Colonic mucosa (tissue), 4 donors: ENCODE results near the gene NRDC. TPM values are rescaled to one million over a fixed set of nuclear protein-coding genes. Genes with fewer than 3 reads are reported as not detected.

ENCODE experiments used
- DNase-seq: peaks from one replicate; pipeline ENCODE4 v3.0.0-alpha.2; 2020
- H3K27ac ChIP-seq: fragments of 200-600 bp; one replicate; pipeline ENCODE4 v1.8.0; 2021
- H3K27me3 ChIP-seq: fragments of 200-600 bp; one replicate; pipeline ENCODE4 v1.8.0; 2021
- H3K36me3 ChIP-seq: fragments of 200-600 bp; one replicate; pipeline ENCODE4 v1.8.0; 2021
- H3K4me1 ChIP-seq: fragments of 200-600 bp; one replicate; pipeline ENCODE4 v1.8.0; 2021; ENCODE audit warnings: mild to moderate bottlenecking
- H3K4me3 ChIP-seq: fragments of 200-600 bp; one replicate; pipeline ENCODE4 v1.8.0; 2021
- H3K9ac ChIP-seq, 2 donors: one replicate each; pipeline ENCODE4 v1.7.0; 2013; ENCODE audit warnings: control low read depth in 2 of 2, low read depth in 2 of 2, low read length in 2 of 2
- H3K9me3 ChIP-seq: fragments of 200-600 bp; one replicate; pipeline ENCODE4 v1.8.0; 2021
- intact Hi-C: fragments of 100-400 bp; cut with DNase I; formaldehyde crosslinking; loops from one replicate; pipeline ENCODE4 v1.14.1; 2022
- total RNA-seq, 2 donors: library from RNA; stranded (reverse); fragmentation: NEBNext Ultra II Directional in 1 of 2; extraction: Animal tissue kit (Norgen Biotek cat#: 25700) in 1 of 2; gene quantifications; one replicate each; pipeline ENCODE4 v1.2.1, GENCODE V29; 2021
- TF ChIP-seq, protein P1 (sequence below): fragments of 200-600 bp; IDR thresholded peaks from one replicate; pipeline ENCODE4 v1.8.0; 2022; ENCODE audit warnings: antibody characterized with exemption, mild to moderate bottlenecking
- donor health status: healthy.
- donor health status: DM: no; HTN: no; CAD: no.
- donor health status: DM: no; HTN: no; CAD: no.

Gene NRDC
- total RNA-seq, 2 donors from 2014 or later = 89.0 to 108 TPM

DNA sequence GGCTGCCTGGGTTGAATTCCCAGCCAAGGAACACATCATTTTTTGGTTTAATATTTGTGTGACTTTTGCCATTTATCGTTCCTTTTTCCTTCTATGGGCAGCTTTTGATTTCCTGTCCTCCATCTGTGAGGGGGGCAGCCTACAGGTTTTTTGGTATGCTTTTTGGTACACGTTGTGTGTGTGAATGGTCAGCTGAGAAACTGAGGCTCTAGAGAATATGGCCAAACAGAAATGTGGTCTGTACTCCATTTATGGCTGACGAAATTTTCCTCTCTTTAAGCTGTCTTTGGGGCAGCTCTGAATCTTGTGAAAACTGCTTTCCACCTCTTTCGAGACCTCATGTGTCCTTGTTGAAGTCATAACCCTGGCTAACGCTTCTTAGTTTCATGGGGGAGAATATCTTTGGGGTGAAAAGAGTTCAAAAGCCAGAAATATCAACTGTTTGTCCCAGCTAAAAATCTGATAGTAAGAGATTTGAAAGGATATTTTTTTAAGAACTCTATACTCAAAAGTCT, 26.6 kb downstream of the NRDC start:
- H3K36me3 ChIP-seq = no peaks in the 10 kb centered on the region
- no peak overlapping the region for H3K4me3 ChIP-seq
- DNase-seq = no peak
- intact Hi-C loops = no loop called here
- no peak overlapping the region for H3K27ac ChIP-seq
- H3K27me3 ChIP-seq = no peaks in the 10 kb centered on the region
- no peaks in the 10 kb centered on the region for H3K9me3 ChIP-seq
- no peak overlapping the region for H3K9ac ChIP-seq
- H3K4me1 ChIP-seq = no peaks in the 10 kb centered on the region
- TF ChIP-seq, protein P1, sequence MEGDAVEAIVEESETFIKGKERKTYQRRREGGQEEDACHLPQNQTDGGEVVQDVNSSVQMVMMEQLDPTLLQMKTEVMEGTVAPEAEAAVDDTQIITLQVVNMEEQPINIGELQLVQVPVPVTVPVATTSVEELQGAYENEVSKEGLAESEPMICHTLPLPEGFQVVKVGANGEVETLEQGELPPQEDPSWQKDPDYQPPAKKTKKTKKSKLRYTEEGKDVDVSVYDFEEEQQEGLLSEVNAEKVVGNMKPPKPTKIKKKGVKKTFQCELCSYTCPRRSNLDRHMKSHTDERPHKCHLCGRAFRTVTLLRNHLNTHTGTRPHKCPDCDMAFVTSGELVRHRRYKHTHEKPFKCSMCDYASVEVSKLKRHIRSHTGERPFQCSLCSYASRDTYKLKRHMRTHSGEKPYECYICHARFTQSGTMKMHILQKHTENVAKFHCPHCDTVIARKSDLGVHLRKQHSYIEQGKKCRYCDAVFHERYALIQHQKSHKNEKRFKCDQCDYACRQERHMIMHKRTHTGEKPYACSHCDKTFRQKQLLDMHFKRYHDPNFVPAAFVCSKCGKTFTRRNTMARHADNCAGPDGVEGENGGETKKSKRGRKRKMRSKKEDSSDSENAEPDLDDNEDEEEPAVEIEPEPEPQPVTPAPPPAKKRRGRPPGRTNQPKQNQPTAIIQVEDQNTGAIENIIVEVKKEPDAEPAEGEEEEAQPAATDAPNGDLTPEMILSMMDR = no peak

DNA sequence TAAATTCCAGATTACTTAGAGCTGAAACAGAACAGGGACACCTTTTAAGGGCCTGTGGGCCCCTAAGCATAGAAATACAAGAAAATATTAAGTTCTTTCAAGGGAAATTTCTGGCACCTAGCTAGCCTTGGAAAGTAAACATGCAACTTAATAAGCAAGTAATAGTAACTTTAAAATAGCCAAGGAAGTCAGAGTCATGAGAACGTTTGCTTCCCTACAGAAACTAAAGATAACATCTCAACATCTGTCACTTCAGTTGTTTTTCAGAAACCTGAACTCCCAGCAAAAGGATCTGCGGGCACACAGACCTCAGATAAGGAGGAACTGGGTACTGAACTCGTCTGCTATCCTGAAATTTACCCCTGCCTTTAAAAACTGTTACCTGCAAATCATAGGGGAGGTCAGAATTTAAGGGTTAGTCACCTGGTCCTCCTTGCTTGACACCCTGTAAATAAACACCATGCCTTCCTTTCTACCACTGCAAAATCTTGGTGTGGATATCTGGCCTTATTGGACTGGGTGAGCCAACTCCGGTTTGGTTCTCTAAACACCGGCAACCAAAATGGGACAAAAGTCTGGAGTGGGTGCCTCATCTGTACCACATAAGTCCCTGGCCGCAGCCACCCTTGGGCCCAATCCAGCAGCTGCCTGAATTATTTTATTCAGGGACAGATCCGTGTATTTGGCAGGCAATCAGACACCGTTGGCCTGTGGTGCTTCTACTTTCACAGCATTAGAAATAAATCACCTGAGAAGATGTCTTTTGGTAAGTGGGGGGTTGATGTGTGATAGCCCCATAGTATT, 27.9 kb downstream of the NRDC start:
- Histone ChIP-seq H3K4me3 (no peak overlapping the region), H3K36me3 (no peaks in the 10 kb centered on the region), H3K9me3 (no peaks in the 10 kb centered on the region), H3K9ac (no peak overlapping the region), H3K27me3 (no peaks in the 10 kb centered on the region), H3K4me1 (no peaks in the 10 kb centered on the region), H3K27ac (no peak overlapping the region)
- intact Hi-C loops = no loop called here
- TF ChIP-seq, protein P1 = no peak
- no peak for DNase-seq

DNA sequence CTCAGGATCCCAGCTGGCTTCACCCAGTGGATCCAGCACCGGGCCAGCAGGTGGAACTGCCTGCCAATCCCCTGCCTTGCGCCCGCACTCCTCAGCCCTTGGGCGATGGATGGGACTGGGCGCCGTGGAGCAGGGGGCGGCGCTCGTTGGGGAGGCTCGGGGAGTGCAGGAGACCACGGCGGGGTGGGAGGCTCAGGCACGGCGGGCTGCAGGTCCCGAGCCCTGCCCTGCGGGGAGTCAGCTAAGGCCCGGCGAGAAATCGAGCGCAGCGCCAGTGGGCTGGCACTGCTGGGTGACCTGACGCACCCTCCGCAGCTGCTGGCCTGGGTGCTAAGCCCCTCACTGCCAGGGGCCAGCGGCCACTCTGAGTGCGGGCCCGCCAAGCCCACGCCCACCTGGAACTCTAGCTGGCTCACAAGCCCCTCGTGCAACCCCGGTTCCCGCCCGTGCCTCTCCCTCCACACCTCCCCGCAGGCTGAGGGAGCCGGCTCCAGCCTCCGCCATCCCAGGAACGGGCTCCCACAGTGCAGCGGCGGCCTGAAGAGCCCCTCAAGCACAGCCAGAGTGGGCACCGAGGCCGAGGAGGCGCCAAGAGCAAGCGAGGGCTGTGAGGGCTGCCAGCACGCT, 31.1 kb downstream of the NRDC start:
- Histone ChIP-seq H3K9me3 (no peaks in the 10 kb centered on the region), H3K36me3 (no peaks in the 10 kb centered on the region), H3K9ac (no peak overlapping the region), H3K27ac (no peak overlapping the region), H3K4me3 (no peak overlapping the region), H3K4me1 (no peaks in the 10 kb centered on the region), H3K27me3 (no peaks in the 10 kb centered on the region)
- intact Hi-C loops = no loop called here
- TF ChIP-seq, protein P1 = no peak
- no peak for DNase-seq

DNA sequence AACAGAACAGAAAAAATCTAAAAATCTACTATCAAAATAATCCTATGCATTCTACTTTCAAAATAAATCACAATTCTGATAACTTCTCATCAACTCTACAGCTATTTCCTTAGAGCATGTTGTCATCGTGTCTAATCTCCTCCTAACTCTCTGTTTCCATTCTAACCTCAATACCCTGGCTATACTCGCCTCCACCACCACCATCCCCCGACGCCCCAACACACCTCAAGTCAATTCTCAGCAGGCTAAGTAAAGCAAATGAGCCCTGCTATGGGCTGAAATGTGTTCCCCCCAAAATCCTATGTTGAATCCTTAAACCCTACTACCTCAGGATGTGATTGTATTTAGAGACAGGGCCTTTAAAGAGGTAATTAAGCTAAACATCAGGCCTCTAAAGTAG, 34.6 kb downstream of the NRDC start:
- H3K27ac ChIP-seq = no peak overlapping the region
- TF ChIP-seq, protein P1 = no peak
- no peaks in the 10 kb centered on the region for H3K4me1 ChIP-seq
- intact Hi-C loops = no loop called here
- H3K4me3 ChIP-seq = no peak overlapping the region
- H3K36me3 ChIP-seq = no peaks in the 10 kb centered on the region
- no peaks in the 10 kb centered on the region for H3K27me3 ChIP-seq
- DNase-seq = no peak
- no peak overlapping the region for H3K9ac ChIP-seq
- H3K9me3 ChIP-seq = no peaks in the 10 kb centered on the region

DNA sequence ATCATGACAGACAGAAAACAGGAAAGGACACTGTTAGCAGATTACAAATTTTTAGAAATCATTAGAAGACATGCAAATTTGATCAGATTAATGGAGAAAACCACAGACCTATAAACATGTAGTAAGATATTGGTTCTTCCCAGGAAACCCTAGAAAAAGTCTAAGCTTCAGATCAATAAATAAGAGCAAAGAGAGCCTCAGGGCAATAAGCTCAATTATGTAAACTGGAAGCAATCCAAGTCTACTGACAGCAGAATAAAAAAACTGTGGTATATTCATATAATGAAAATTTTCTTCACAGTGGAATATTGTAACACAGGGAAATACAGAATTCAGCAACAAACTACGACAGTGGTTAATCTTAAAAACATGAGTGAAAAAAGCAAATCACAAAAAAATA, 36.3 kb downstream of the NRDC start:
- intact Hi-C loops = no loop called here
- H3K27ac ChIP-seq = no peak overlapping the region
- H3K36me3 ChIP-seq = no peaks in the 10 kb centered on the region
- DNase-seq = no peak
- TF ChIP-seq, protein P1 = no peak
- no peaks in the 10 kb centered on the region for H3K27me3 ChIP-seq
- no peak overlapping the region for H3K9ac ChIP-seq
- no peaks in the 10 kb centered on the region for H3K4me1 ChIP-seq
- H3K4me3 ChIP-seq = no peak overlapping the region
- H3K9me3 ChIP-seq = no peaks in the 10 kb centered on the region
